ENCODE measurements around the gene GPR45.
A peak's percentile ranks its signal among the peaks of the same experiment; 100 is the strongest.

GRCh38 chr2:105235388-105236059 is 6.0 kb upstream of the GPR45 start:
- TF ChIP-seq, protein P1, sequence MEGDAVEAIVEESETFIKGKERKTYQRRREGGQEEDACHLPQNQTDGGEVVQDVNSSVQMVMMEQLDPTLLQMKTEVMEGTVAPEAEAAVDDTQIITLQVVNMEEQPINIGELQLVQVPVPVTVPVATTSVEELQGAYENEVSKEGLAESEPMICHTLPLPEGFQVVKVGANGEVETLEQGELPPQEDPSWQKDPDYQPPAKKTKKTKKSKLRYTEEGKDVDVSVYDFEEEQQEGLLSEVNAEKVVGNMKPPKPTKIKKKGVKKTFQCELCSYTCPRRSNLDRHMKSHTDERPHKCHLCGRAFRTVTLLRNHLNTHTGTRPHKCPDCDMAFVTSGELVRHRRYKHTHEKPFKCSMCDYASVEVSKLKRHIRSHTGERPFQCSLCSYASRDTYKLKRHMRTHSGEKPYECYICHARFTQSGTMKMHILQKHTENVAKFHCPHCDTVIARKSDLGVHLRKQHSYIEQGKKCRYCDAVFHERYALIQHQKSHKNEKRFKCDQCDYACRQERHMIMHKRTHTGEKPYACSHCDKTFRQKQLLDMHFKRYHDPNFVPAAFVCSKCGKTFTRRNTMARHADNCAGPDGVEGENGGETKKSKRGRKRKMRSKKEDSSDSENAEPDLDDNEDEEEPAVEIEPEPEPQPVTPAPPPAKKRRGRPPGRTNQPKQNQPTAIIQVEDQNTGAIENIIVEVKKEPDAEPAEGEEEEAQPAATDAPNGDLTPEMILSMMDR (IDR thresholded peaks at IDR 0.05): peak; percentile 36 to 55 (median 38)
- TF ChIP-seq POLR2A (IDR thresholded peaks at IDR 0.05): no peak
